DND-41 (cell line): ENCODE results near the gene LCOR.

Experiments
- ATAC-seq: fragments of 200-7000 bp; cut with Tn5 transposase; 3 replicates; pipeline ENCODE4 v1.9.1; 2021; ENCODE audit warnings: low read depth; ENCODE audit not compliant: insufficient read depth
- DNase-seq: peaks from one replicate; pipeline ENCODE4 v3.0.0-alpha.2; 2020
- H2AFZ ChIP-seq: 2 replicates; pipeline ENCODE4 v1.6.0; 2012; ENCODE audit warnings: low read depth, low read length
- H3K27ac ChIP-seq: 2 replicates; pipeline ENCODE4 v1.5.1; 2012; ENCODE audit warnings: low read length, inconsistent platforms
- H3K27me3 ChIP-seq: fragments of 200-600 bp; sonication (generic); 2 replicates; pipeline ENCODE4 v1.6.0; 2012; ENCODE audit warnings: low read length, mild to moderate bottlenecking, inconsistent platforms; ENCODE audit not compliant: insufficient read depth, poor library complexity
- H3K36me3 ChIP-seq: 2 replicates; pipeline ENCODE4 v1.5.1; 2012; ENCODE audit warnings: low read length, inconsistent platforms; ENCODE audit not compliant: insufficient read depth
- H3K4me1 ChIP-seq: 2 replicates; pipeline ENCODE4 v1.5.1; 2012; ENCODE audit warnings: mild to moderate bottlenecking, low read length; ENCODE audit not compliant: insufficient read depth
- H3K4me2 ChIP-seq: 2 replicates; pipeline ENCODE4 v1.6.0; 2012; ENCODE audit warnings: mild to moderate bottlenecking, moderate library complexity, low read length, inconsistent platforms; ENCODE audit not compliant: insufficient read depth
- H3K4me3 ChIP-seq, 2 experiments: fragments of 200-600 bp in 1 of 2; shearing (Covaris generic) in 1 of 2; 2 replicates each; pipeline ENCODE4 v1.5.1; 2012 to 2016; ENCODE audit warnings: inconsistent platforms in 2 of 2, low read length in 2 of 2, mild to moderate bottlenecking in 2 of 2, low read depth in 1 of 2, moderate library complexity in 1 of 2
- H3K79me2 ChIP-seq: 2 replicates; pipeline ENCODE4 v1.6.0; 2012; ENCODE audit warnings: low read length, inconsistent platforms; ENCODE audit not compliant: insufficient read depth
- H3K9ac ChIP-seq: 2 replicates; pipeline ENCODE4 v1.6.0; 2012; ENCODE audit warnings: low read depth, mild to moderate bottlenecking, inconsistent platforms, low read length, moderate library complexity
- H3K9me3 ChIP-seq: 2 replicates; pipeline ENCODE4 v1.5.1; 2012; ENCODE audit warnings: low read length, moderate library complexity, mild to moderate bottlenecking, inconsistent platforms; ENCODE audit not compliant: insufficient read depth, severe bottlenecking
- H4K20me1 ChIP-seq: 2 replicates; pipeline ENCODE4 v1.6.0; 2012; ENCODE audit warnings: low read length; ENCODE audit not compliant: insufficient read depth
- EZH2 ChIP-seq: IDR thresholded peaks from 3 replicates; pipeline ENCODE4 v1.6.1; 2012; ENCODE audit warnings: borderline replicate concordance, low read depth, mild to moderate bottlenecking, moderate library complexity, low read length, inconsistent platforms; ENCODE audit not compliant: severe bottlenecking
- TF ChIP-seq, protein P1 (sequence below): IDR thresholded peaks from 2 replicates; pipeline ENCODE4 v1.5.1; 2012; ENCODE audit warnings: borderline replicate concordance, low read length, moderate library complexity, mild to moderate bottlenecking; ENCODE audit not compliant: poor library complexity, severe bottlenecking; ENCODE audit errors: extremely low read depth

The LCOR gene

DNA sequence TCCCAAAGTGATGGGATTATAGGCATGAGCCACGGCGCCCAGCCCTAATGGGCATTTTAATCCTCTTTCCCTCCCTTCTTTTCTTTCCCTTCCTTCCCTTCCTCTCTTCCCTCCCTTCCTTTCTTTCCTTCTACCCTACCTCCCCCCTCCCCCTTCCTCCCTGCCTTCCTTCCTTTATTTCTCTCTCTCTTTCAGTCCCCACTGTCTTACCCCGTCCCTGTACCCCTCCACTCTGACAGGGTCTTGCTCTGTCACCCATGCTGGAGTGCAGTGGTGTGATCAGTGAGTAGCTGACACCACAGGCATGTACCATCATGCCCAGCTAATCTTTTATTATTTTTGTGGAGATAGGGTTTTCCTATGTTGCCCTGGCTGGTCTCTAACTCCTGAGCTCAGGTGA is 24.2 kb downstream of the LCOR start:
- peaks cover 14% of the 10 kb centered on the region for H3K36me3 ChIP-seq
- peaks cover 97% of the 10 kb centered on the region for H3K79me2 ChIP-seq
- no peak overlapping the region for H2AFZ ChIP-seq
- H3K27me3 ChIP-seq = no peaks in the 10 kb centered on the region
- peaks cover 65% of the 10 kb centered on the region; the same call in 1 of the 2 replicates for H4K20me1 ChIP-seq
- ATAC-seq = no peak
- no peak overlapping the region for H3K9ac ChIP-seq
- H3K4me3 ChIP-seq = no peak overlapping the region
- no peak for DNase-seq
- H3K4me2 ChIP-seq = no peak overlapping the region
- no peak overlapping the region for H3K27ac ChIP-seq
- no peak for TF ChIP-seq EZH2
- TF ChIP-seq, protein P1, sequence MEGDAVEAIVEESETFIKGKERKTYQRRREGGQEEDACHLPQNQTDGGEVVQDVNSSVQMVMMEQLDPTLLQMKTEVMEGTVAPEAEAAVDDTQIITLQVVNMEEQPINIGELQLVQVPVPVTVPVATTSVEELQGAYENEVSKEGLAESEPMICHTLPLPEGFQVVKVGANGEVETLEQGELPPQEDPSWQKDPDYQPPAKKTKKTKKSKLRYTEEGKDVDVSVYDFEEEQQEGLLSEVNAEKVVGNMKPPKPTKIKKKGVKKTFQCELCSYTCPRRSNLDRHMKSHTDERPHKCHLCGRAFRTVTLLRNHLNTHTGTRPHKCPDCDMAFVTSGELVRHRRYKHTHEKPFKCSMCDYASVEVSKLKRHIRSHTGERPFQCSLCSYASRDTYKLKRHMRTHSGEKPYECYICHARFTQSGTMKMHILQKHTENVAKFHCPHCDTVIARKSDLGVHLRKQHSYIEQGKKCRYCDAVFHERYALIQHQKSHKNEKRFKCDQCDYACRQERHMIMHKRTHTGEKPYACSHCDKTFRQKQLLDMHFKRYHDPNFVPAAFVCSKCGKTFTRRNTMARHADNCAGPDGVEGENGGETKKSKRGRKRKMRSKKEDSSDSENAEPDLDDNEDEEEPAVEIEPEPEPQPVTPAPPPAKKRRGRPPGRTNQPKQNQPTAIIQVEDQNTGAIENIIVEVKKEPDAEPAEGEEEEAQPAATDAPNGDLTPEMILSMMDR = no peak
- no peaks in the 10 kb centered on the region for H3K4me1 ChIP-seq
- H3K9me3 ChIP-seq = no peaks in the 10 kb centered on the region

DNA sequence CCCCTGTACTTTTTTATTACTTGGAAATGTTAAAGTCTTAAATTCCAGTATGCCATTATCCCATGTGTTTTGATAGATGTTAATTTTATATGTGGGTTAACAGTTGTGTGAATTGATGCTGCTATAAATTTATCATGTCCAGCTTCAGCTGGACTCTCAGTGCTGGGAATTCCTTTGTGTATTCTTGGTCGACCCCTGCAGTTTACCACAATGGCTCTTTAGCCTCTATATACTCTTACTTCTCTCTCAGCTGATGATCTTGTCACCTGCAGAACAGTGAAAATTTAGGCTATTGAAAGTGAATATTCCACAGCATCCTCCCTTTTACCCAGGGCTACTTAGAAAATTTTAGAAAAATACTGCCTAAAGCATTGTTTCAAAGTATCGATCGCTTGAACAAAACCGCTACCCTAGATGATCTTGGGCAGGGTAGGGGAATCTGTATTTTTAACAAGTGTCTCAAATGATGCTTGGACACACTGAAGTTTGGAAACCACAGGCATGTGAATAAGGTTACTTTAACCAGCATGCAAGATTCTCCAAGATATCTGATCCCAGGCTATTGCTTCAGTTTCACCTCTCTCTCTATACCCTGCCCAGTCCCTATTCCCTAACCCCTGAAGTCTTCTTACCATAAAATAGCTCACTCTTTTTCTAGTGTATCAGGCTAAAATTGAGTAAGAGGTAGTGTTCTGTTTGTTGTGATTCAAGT is 25.4 kb downstream of the LCOR start:
- Histone ChIP-seq H2AFZ (no peak overlapping the region), H3K27me3 (no peaks in the 10 kb centered on the region), H3K79me2 (peaks cover 97% of the 10 kb centered on the region), H3K9me3 (no peaks in the 10 kb centered on the region), H3K9ac (no peak overlapping the region), H3K36me3 (peaks cover 22% of the 10 kb centered on the region), H3K27ac (no peak overlapping the region), H3K4me2 (no peak overlapping the region), H3K4me3 (no peak overlapping the region), H3K4me1 (no peaks in the 10 kb centered on the region), H4K20me1 (peaks cover 66% of the 10 kb centered on the region; the same call in 1 of the 2 replicates)
- no peak for ATAC-seq
- no peak for DNase-seq
- TF ChIP-seq EZH2 = no peak
- TF ChIP-seq, protein P1 = no peak

DNA sequence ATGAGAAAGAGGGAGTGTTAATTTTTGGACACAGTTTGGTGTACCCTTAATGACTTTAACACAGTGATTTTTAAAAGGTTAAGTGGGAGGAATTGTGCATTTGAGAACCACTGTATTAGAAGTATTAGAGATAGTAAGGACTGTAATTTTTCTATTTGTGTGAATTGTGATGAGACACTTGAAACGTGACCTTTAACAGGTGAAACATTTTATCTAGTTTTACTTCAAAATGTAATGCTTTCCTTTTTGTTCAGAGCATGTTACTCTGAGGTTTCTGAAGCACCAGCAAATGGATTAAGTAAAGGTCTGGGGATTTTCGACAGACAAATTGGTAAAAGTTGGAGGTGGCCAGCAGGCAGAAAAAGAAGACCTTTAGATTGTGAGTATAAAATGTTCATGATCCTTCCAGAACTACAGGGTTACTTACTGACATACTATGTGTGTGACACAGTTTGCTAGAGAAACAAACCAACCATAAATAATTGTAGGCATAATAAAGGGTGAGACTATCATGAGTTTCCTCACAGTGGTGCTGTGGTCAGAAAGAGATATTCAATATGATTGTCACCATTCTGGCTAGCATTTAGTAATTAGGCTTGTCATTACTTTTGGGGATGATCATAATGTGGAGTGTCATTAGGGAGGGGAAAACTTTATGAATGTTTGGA is 26.1 kb downstream of the LCOR start:
- H3K4me1 ChIP-seq = no peaks in the 10 kb centered on the region
- DNase-seq (no peak), ATAC-seq (no peak)
- no peak overlapping the region for H3K4me3 ChIP-seq
- peaks cover 64% of the 10 kb centered on the region; the same call in 1 of the 2 replicates for H4K20me1 ChIP-seq
- peaks cover 96% of the 10 kb centered on the region for H3K79me2 ChIP-seq
- no peaks in the 10 kb centered on the region for H3K27me3 ChIP-seq
- H2AFZ ChIP-seq = no peak overlapping the region
- no peak overlapping the region for H3K4me2 ChIP-seq
- TF ChIP-seq, protein P1 = no peak
- no peak for TF ChIP-seq EZH2
- H3K9me3 ChIP-seq = no peaks in the 10 kb centered on the region
- no peak overlapping the region for H3K9ac ChIP-seq
- H3K27ac ChIP-seq = no peak overlapping the region
- peaks cover 22% of the 10 kb centered on the region for H3K36me3 ChIP-seq
